ENCODE data around the gene RFX2.
A peak's percentile ranks its signal among the peaks of the same experiment; 100 is the strongest.

RFX2 gene

DNA sequence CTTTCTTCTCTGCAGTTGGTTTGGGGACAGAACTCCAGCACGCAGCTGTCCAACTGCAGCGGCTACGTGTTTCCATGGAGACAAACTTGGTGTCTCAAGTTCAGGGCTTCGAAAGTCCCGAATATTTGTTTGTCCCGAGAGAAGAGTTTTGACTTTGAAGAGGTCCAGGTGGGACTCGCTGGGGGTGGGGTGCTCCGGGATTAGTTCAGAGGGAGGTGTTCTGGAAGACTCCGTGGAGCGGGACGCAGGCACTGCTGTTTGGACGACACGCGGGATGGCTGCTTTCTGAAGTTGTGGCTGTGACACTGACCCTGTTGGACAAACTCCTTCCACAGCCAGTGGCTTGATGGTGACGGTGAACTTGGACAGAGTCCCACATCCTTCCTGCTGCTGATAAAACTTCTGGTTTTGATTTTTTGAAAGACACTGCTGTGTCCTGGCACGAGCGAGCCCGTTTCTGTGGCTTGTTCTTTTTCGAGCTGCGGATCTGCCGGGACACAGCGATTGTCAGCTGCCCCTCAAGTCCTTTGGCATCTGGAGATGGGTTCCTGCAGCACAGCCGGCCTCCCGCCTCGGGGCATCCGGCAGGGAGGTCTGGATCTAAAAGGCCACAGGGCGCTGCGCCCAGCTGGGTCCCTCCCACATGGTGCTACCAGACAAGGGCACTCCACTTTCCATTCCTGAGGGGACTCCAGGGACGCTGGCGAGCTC is 116.5 kb downstream of the RFX2 start:
- Histone ChIP-seq H3K27ac (no peak overlapping the region), H3K4me3 (ENCODE audit: low read depth, low read length) (no peak overlapping the region), H3K27me3 (replicated peaks) (no peaks in the 10 kb centered on the region), H3K36me3 (replicated peaks) (no peaks in the 10 kb centered on the region)
- TF ChIP-seq CTCF (IDR thresholded peaks at IDR 0.05; ENCODE audit: low read depth, low read length, missing control alignments), result no peak
- peak; percentile 27 for DNase-seq
- in situ Hi-C loops (cut with HindIII; ENCODE audit: low pct_ligation_motif_present, low sequenced_read_pairs), result no loop called here

- no peak for TF ChIP-seq CTCF (IDR thresholded peaks at IDR 0.05; ENCODE audit: low read depth, low read length, missing control alignments)
- H3K27ac ChIP-seq, result no peak overlapping the region
- no peaks in the 10 kb centered on the region for H3K27me3 ChIP-seq (replicated peaks)
- H3K4me3 ChIP-seq (ENCODE audit: low read depth, low read length), result no peak overlapping the region
- H3K36me3 ChIP-seq (replicated peaks), result no peaks in the 10 kb centered on the region
- in situ Hi-C loops (cut with HindIII; ENCODE audit: low pct_ligation_motif_present, low sequenced_read_pairs), result no loop called here
- no peak for DNase-seq
Observed at GRCh38 chr19:5993201-5993600, 117.1 kb downstream of the RFX2 start.

DNA sequence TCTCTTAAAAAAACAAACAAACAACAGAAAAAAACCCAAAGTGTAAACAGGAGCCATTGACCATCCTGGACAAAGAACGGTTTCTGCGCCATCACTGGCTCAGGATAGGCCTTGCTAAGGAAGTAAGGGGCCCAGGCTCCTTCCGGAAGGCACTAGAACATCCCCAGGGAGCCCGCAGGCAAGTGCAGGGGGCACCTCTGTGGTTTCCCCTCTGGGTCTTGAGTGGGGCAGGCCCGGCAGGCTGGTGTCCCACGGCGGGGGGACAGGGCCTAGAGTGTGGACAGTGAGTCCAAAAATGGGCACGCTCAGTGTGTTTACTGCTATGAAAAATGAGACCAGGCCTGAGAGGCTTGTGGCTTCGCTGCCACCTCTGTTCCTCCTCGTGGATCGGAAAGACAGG is 117.5 kb downstream of the RFX2 start:
- no peak for DNase-seq
- no peak overlapping the region for H3K27ac ChIP-seq
- no peak overlapping the region for H3K4me3 ChIP-seq (ENCODE audit: low read depth, low read length)
- in situ Hi-C loops (cut with HindIII; ENCODE audit: low pct_ligation_motif_present, low sequenced_read_pairs), result no loop called here
- no peak for TF ChIP-seq CTCF (IDR thresholded peaks at IDR 0.05; ENCODE audit: low read depth, low read length, missing control alignments)
- H3K36me3 ChIP-seq (replicated peaks), result no peaks in the 10 kb centered on the region
- no peaks in the 10 kb centered on the region for H3K27me3 ChIP-seq (replicated peaks)

DNA sequence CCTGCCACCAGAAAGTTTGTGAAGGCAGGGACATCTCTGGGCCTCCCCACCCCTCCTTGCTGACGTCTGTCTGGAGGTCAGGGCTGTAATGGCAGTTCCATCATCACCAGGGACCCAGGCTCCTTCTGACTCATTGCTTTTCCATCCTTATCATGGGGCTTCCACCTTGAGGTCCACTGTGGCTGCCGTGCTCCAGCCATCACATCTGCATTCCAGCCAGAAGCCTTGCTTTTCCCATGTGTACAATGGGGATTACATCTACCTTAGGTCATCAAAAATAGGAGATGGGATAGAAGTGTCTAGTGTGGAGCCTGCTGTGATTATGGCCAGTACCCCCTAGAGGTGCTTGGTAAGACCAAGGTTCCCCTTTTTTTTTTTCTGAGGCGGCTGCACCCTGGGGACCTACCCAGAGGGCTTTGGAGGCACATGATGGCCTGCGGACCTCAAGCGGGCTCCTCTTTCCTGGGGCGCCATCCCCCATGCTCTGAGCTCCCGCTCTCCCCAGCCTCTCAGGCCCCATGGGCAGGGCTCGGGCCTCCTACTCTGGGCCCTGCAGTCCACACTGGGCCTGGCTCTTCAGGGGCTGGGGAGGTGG is 119.0 kb downstream of the RFX2 start:
- no peak for TF ChIP-seq CTCF (IDR thresholded peaks at IDR 0.05; ENCODE audit: low read depth, low read length, missing control alignments)
- Histone ChIP-seq H3K36me3 (replicated peaks) (no peaks in the 10 kb centered on the region), H3K27me3 (replicated peaks) (no peaks in the 10 kb centered on the region), H3K27ac (no peak overlapping the region), H3K4me3 (ENCODE audit: low read depth, low read length) (no peak overlapping the region)
- DNase-seq, result no peak
- in situ Hi-C loops (cut with HindIII; ENCODE audit: low pct_ligation_motif_present, low sequenced_read_pairs), result no loop called here

- no peaks in the 10 kb centered on the region for H3K36me3 ChIP-seq (replicated peaks)
- H3K27me3 ChIP-seq (replicated peaks), result no peaks in the 10 kb centered on the region
- DNase-seq, result no peak
- H3K4me3 ChIP-seq (ENCODE audit: low read depth, low read length), result no peak overlapping the region
- TF ChIP-seq CTCF (IDR thresholded peaks at IDR 0.05; ENCODE audit: low read depth, low read length, missing control alignments), result no peak
- in situ Hi-C loops (cut with HindIII; ENCODE audit: low pct_ligation_motif_present, low sequenced_read_pairs), result no loop called here
- H3K27ac ChIP-seq, result no peak overlapping the region
Observed at GRCh38 chr19:5990289-5990797, 120.0 kb downstream of the RFX2 start.
